Activated T-cell treated with anti-CD3 and anti-CD28 coated beads, Interleukin-2, amount 50 U/mL, for 4 hours (primary cell): ENCODE data around the gene KCNAB3. TPM values are rescaled to one million over a fixed set of nuclear protein-coding genes. Genes with fewer than 3 reads are reported as not detected.
A peak's percentile ranks its signal among the peaks of the same experiment; 100 is the strongest.

ENCODE experiments used
- ATAC-seq, 2 donors: fragments of 200-7000 bp; cut with Tn5 transposase; one replicate each; pipeline ENCODE4 v1.10.0; 2021
- DNase-seq: peaks from one replicate; pipeline ENCODE4 v3.0.0-alpha.2; 2020
- H3K27me3 Mint-ChIP-seq: one replicate; pipeline ENCODE4 v1.8.0; 2021; ENCODE audit warnings: low read depth, mixed read lengths
- H3K36me3 Mint-ChIP-seq: one replicate; pipeline ENCODE4 v1.8.0; 2022; ENCODE audit warnings: mixed read lengths; ENCODE audit not compliant: insufficient read depth
- H3K4me1 Mint-ChIP-seq: one replicate; pipeline ENCODE4 v1.8.0; 2021; ENCODE audit warnings: low read depth, mixed read lengths
- H3K4me3 Mint-ChIP-seq: one replicate; pipeline ENCODE4 v1.8.0; 2021; ENCODE audit warnings: mild to moderate bottlenecking, moderate library complexity, mixed read lengths
- H3K9me3 Mint-ChIP-seq: one replicate; pipeline ENCODE4 v1.8.0; 2021; ENCODE audit warnings: mixed read lengths
- total RNA-seq, 3 donors: library from RNA; stranded (reverse); gene quantifications; one replicate each; pipeline ENCODE4 v1.2.1, GENCODE V29; 2021

KCNAB3 gene
- total RNA-seq, 3 donors from 2014 or later: 10.3 to 11.5 (median 11.4) TPM

DNA sequence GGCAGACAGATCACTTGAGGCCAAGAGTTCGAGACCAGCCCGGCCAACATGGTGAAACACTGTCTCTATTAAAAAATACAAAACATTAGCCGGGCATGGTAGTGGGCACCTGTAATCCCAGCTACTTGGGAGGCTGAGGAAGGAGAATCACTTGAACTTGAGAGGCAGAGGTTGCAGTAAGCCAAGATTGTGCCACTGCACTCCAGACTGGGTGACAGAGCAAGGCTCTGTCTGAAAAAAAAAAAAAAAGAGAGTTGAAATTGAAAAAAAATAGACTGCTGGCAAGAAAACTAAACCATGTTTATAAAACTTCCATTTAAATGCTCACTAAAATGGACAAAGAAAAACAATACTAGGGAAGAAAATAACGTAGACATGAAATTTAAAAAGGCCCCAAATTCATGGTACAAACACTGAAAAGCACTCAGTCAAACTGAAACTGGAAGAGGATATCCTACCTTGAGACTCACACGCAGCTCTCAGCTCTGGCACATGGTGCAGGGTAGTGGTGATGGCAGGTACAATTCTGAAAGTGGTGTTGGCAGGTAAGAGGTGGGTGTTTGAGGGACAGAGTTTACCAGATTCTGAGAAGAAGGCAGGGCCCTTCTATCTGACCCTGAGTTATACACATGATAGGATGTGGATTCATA is 21.6 kb upstream of the KCNAB3 start:
- Mint-ChIP-seq H3K27me3 (no peaks in the 10 kb centered on the region), H3K4me1 (peaks cover 12% of the 10 kb centered on the region), H3K4me3 (no peak overlapping the region), H3K36me3 (peaks cover 26% of the 10 kb centered on the region), H3K9me3 (no peaks in the 10 kb centered on the region)
- peak; percentile 95 for ATAC-seq
- no peak for DNase-seq

DNA sequence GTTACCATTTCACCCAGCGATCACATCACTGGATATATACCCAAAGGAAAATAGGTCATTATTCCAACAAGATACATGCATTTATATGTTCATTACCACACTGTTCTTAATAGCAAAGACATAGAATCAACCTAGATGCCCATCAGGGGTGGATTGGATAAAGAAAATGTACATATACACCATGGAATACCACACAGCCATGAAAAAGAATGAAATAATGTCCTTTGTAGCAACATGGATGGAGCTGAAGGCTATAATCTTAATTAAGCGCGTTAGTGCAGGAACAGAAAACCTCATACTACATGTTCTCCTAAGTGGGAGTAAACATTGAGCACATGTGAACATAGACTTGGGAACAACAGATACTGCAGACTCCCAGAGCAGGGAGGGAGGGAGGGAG is 20.9 kb upstream of the KCNAB3 start:
- Mint-ChIP-seq H3K4me1 (peaks cover 12% of the 10 kb centered on the region), H3K27me3 (no peaks in the 10 kb centered on the region), H3K9me3 (no peaks in the 10 kb centered on the region), H3K36me3 (peaks cover 33% of the 10 kb centered on the region), H3K4me3 (no peak overlapping the region)
- DNase-seq (no peak), ATAC-seq (no peak)

DNA sequence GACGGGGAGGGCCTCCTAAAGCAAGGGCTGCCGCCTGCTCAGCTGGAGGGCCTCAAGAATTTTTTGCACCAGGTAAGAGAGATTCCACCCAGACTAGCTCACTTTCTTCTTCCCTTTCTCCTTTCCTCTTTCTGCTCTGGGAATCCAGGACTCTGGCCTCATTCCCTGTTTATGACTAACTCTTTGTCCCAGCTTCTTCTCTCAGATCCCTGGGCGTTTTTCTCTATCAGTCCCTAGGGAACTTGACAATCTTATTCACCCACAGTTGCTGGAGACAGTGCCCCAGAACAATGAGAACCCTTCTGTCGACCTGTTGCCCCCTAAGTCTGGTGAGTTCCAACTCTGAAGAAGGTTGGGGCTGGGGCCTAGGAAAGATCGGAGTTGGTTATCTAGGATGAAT is 18.0 kb upstream of the KCNAB3 start:
- no peaks in the 10 kb centered on the region for H3K27me3 Mint-ChIP-seq
- peaks cover 12% of the 10 kb centered on the region for H3K4me1 Mint-ChIP-seq
- H3K4me3 Mint-ChIP-seq: no peak overlapping the region
- ATAC-seq (no peak), DNase-seq (no peak)
- H3K36me3 Mint-ChIP-seq: peaks cover 41% of the 10 kb centered on the region
- no peaks in the 10 kb centered on the region for H3K9me3 Mint-ChIP-seq

DNA sequence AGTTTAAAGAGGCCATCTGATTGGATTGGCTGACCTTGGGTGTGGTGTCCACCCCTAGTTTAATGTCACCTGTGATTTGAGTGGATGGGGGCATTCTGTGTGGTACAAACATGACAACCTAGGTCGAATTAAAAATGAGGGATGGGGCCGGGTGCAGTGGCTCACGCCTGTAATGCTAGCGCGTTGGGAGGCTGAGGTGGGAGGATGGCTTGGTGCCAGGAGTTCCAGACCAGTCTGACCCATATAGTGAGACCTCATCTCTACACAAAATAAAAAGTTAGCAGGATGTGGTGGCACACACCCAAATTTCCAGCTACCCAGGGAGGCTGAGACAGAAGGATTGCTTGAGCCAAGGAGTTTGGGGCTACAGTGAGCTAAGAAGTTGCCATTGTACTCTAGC is 16.8 kb upstream of the KCNAB3 start:
- peaks cover 7% of the 10 kb centered on the region for H3K4me1 Mint-ChIP-seq
- no peak for DNase-seq
- no peaks in the 10 kb centered on the region for H3K9me3 Mint-ChIP-seq
- peaks cover 41% of the 10 kb centered on the region for H3K36me3 Mint-ChIP-seq
- H3K4me3 Mint-ChIP-seq: no peak overlapping the region
- no peaks in the 10 kb centered on the region for H3K27me3 Mint-ChIP-seq
- ATAC-seq: no peak

DNA sequence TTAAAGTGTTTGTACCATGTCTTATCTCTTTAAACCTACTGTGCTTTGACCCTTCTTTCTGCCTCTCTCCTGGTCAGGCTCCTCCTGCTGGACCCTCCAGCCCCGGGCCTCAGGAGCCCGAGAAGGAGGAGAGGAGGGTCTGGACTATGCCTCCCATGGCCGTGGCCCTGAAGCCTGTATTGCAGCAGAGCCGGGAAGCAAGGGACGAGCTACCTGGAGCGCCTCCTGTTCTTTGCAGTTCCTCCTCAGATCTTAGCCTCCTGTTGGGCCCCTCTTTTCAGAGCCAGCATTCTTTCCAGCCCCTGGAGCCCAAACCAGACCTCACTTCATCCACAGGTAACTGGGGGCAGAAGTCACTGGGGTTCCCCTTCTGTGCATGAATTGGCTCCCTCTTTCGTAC is 16.0 kb upstream of the KCNAB3 start:
- H3K4me3 Mint-ChIP-seq: no peak overlapping the region
- no peaks in the 10 kb centered on the region for H3K27me3 Mint-ChIP-seq
- no peak for DNase-seq
- ATAC-seq: no peak
- peaks cover 3% of the 10 kb centered on the region for H3K4me1 Mint-ChIP-seq
- H3K9me3 Mint-ChIP-seq: no peaks in the 10 kb centered on the region
- peaks cover 44% of the 10 kb centered on the region for H3K36me3 Mint-ChIP-seq

DNA sequence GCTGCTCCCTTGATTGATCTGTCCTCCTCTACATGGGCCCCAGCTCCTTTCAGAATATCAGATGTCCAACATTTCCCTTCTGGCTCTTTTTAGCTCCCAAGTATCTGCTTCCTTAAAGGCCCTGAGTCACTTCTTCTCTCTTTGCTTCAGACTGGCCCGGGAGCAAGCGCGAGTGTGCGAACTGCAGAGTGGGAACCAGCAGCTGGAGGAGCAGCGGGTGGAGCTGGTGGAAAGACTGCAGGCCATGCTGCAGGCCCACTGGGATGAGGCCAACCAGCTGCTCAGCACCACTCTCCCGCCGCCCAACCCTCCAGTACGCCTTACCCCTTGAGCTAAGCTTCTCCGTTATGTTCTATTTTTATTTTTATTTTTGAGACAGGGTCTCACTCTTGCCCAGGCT is 14.7 kb upstream of the KCNAB3 start:
- H3K9me3 Mint-ChIP-seq: no peaks in the 10 kb centered on the region
- H3K36me3 Mint-ChIP-seq: peaks cover 48% of the 10 kb centered on the region
- DNase-seq: no peak
- H3K4me3 Mint-ChIP-seq: no peak overlapping the region
- no peaks in the 10 kb centered on the region for H3K27me3 Mint-ChIP-seq
- H3K4me1 Mint-ChIP-seq: no peaks in the 10 kb centered on the region
- no peak for ATAC-seq

DNA sequence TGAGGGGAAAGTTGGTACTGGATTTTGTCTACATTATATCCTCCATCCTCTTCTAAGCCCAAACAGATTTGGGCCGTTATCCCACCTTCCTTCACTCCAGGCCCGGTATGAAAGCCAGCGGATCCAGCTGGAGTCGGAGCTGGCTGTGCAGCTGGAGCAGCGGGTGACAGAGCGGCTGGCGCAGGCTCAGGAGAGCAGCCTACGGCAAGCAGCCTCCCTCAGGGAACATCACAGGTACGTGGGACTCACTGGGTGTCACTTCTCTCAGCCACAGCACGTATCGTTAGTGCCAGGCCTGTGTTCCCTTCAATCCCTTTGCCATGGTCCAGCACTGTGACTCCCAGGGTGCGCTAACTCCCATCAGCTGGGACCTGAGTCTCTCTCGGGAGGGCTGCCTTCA is 13.6 kb upstream of the KCNAB3 start:
- H3K36me3 Mint-ChIP-seq: peaks cover 38% of the 10 kb centered on the region
- H3K9me3 Mint-ChIP-seq: no peaks in the 10 kb centered on the region
- no peaks in the 10 kb centered on the region for H3K4me1 Mint-ChIP-seq
- H3K4me3 Mint-ChIP-seq: no peak overlapping the region
- ATAC-seq: no peak
- no peak for DNase-seq
- H3K27me3 Mint-ChIP-seq: no peaks in the 10 kb centered on the region

DNA sequence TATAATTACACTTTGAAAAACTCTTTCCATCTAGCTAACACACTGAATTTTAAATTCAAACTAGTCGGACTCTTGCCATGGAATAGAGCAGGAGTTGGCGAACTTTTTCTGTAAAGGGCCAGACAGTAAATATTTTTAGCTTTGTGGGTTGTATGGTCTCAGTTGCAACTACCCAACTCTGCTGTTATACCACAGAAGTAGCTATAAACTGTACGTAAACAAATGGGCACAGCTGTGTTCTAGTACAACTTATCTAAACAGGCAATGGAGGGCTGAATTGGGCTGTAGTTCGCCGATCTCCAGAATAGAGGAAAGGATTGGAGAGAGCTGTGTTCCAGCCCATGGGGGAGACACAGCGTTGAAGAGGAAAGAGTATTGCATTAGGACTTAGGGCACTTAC is 11.1 kb upstream of the KCNAB3 start:
- H3K4me3 Mint-ChIP-seq: no peak overlapping the region
- DNase-seq: no peak
- no peak for ATAC-seq
- H3K36me3 Mint-ChIP-seq: peaks cover 31% of the 10 kb centered on the region
- H3K9me3 Mint-ChIP-seq: no peaks in the 10 kb centered on the region
- no peaks in the 10 kb centered on the region for H3K4me1 Mint-ChIP-seq
- no peaks in the 10 kb centered on the region for H3K27me3 Mint-ChIP-seq

DNA sequence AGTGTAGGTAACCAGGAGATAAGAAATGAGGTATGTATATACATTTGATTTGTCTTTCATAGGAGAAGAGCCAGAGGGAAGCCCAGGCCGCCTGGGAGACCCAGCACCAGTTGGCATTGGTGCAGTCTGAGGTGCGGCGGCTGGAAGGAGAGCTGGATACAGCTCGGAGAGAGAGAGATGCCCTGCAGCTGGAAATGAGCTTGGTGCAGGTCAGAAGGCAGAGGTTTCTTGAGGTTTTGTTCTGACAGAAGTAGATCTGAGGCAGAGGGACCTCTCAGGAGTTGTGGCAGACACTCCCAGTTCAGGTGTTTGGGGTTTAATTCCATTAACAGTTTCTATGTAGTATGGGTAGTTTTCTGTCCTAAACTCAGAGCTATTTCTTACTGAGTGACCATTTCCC is 10.4 kb upstream of the KCNAB3 start:
- no peaks in the 10 kb centered on the region for H3K27me3 Mint-ChIP-seq
- no peak for ATAC-seq
- no peak for DNase-seq
- no peak overlapping the region for H3K4me3 Mint-ChIP-seq
- H3K4me1 Mint-ChIP-seq: peaks cover 2% of the 10 kb centered on the region
- peaks cover 32% of the 10 kb centered on the region for H3K36me3 Mint-ChIP-seq
- no peaks in the 10 kb centered on the region for H3K9me3 Mint-ChIP-seq

DNA sequence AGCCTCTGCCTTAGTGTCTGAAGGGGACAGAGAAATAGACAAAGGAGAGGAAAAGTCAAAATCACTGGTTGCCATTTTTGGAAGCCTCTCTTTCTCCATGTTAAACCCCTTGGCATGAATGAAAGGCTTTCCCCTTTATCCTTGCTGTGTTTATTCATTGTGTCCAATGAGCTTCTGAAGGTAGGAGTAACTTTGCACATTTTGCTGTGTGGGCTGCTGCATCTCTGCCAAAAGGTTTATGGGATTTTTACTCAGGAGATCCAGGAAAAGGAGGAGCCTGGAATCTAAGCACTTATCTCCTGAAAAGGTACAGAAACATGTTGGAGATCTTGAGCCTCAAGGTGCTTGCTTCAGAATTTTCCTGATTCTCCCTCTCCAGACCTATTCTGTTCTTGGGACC is 6.2 kb upstream of the KCNAB3 start:
- ATAC-seq (no peak), DNase-seq (no peak)
- Mint-ChIP-seq H3K4me1 (peaks cover 36% of the 10 kb centered on the region), H3K9me3 (no peaks in the 10 kb centered on the region), H3K4me3 (no peak overlapping the region), H3K27me3 (no peaks in the 10 kb centered on the region), H3K36me3 (peaks cover 27% of the 10 kb centered on the region)

DNA sequence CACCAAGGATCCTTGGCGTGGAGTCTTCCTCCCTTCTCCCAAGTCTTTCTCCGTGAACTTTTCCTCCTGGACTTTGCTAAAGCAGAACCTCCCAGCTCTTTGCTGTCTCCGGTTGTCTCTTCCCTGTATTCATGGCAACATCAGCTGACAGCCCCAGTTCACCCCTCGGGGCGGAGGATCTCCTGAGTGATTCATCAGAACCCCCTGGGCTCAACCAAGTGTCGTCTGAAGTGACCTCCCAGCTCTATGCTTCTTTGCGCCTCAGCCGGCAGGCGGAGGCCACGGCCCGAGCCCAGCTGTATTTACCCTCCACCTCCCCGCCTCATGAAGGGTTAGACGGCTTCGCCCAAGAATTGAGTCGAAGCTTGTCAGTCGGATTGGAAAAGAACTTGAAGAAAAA is 3.3 kb upstream of the KCNAB3 start:
- Mint-ChIP-seq H3K4me3 (peak overlapping the region; percentile 97), H3K27me3 (no peaks in the 10 kb centered on the region), H3K4me1 (peaks cover 47% of the 10 kb centered on the region), H3K9me3 (no peaks in the 10 kb centered on the region), H3K36me3 (peaks cover 17% of the 10 kb centered on the region)
- no peak for DNase-seq
- no peak for ATAC-seq

DNA sequence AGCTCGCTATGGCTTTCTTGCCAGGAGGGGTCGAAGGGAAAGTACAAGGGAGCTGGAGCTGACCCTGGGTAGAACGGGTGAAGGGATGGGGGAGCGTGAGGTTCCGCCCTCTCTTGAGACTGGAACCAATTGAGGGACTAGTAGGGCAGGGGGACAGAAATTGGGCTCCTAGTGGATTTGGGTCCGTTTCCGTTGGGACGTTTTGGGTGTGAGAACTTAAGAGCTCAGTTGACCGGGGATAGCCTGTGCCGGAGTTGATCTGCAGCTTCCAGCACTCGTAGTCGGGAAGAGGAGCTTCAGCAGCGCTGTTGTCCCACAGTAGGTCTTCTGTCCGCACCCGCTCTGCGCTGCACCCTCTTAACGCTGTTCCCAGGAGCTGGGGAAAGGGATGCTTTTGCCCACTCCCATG is 2.8 kb upstream of the KCNAB3 start:
- Mint-ChIP-seq H3K9me3 (no peaks in the 10 kb centered on the region), H3K36me3 (peaks cover 18% of the 10 kb centered on the region), H3K4me3 (peak overlapping the region; percentile 97), H3K27me3 (no peaks in the 10 kb centered on the region), H3K4me1 (peaks cover 47% of the 10 kb centered on the region)
- ATAC-seq (peak; percentile 27 to 36), DNase-seq (no peak)

DNA sequence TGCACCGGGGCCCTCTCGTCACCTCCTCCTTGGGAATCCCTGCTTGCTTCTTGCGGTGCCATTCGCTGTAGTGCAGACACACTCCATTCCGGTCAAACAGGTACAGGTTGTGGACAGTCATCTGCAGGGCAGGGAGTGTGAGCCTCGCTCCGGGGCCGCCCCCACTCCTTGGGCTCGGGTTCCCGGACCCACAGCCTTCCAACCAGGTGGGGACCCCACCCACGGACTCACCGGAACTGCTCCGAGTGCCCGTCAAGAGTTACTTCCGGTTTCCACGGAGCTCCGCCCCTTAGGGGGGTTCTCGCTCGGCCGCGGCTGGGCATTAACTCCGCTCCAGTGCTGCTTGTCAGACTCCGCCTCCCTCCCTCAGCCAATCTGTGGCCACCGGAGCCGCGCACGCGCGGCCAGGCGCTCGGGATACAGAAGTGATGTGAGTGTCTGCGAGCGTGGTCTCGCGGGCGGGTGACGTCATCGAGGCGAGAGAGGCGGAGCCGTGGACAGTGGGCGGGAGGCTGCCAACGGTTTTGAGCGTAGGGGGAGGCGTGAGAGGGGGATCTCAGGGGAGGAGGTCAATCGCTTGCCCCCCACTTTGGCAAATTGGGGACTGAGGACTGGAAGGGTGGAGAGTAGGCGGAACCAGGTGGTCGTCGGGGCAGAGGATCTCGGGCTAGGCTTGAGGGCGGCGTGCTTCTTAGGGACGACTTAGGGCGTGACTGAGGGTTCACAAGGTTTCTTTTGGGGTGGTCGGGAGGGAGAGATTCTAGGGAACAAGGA is 2.2 kb upstream of the KCNAB3 start, which contains the start of the genes CNTROB and TRAPPC1:
CNTROB (plus strand) TSS at position 498 of the 774 bp plus-strand sequence. CDS start 874 bp downstream, outside the sequence.
TRAPPC1 (minus strand) TSS at position 238 of the 774 bp plus-strand sequence; CDS start at position 121, 117 bp downstream.
- H3K4me3 Mint-ChIP-seq: peak within 1 kb of the TSS; percentile 97
- H3K4me1 Mint-ChIP-seq: peaks cover 47% of the 10 kb centered on the region
- H3K9me3 Mint-ChIP-seq: no peaks in the 10 kb centered on the region
- H3K36me3 Mint-ChIP-seq: peaks cover 15% of the 10 kb centered on the region
- DNase-seq (peak; percentile 99), ATAC-seq (peak; percentile 98 to 99)
- no peaks in the 10 kb centered on the region for H3K27me3 Mint-ChIP-seq

DNA sequence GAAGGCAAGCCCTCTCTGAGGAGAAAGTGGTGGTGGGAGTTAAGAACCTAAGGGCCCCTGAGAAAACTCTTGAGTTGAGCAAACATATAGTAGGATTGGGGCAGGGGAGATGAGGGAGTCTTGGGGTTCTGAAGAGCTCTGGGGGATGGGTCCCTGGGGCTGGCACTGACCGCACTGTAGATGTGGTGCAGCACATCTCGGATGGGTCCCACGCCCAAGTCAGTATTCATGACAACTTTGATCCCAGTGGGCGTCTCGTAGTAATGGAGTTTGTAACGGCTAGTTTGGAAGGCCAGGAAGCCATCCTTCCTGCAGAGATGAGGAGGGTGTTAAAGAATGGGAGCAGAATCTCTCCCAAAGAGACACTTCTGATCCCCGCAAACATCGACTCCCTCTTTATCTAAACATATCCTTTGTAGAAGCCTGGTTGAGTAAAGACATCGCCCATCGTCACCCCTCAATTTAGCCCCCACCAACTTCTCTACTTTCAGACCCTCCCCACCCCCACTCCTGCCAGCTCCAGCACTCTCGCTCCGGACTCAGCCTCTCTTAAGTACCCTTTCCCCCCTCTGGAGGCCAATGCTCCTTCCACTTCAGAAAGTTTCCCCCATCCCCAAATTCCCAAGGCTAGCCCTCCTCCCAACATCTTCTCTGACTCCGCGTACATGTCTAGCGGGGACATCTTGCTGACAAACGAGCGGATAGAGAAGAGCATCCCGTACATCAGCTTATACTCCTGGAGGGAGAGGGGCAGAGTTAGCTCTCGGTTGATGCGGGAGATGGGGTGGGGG is 1.4 kb upstream of the KCNAB3 start:
- Mint-ChIP-seq H3K27me3 (no peaks in the 10 kb centered on the region), H3K36me3 (peaks cover 11% of the 10 kb centered on the region), H3K9me3 (no peaks in the 10 kb centered on the region), H3K4me3 (peak overlapping the region; percentile 97), H3K4me1 (peaks cover 47% of the 10 kb centered on the region)
- no peak for DNase-seq
- no peak for ATAC-seq
